ENCODE measurements around the gene VWA5B2.

The VWA5B2 gene

GRCh38 chr3:184242297-184242685 is 12.9 kb downstream of the VWA5B2 start:
- no peak for TF ChIP-seq CTCF (conservative IDR thresholded peaks at IDR 0.05)
- peak overlapping the region; percentile 64 for H3K27ac ChIP-seq

DNA sequence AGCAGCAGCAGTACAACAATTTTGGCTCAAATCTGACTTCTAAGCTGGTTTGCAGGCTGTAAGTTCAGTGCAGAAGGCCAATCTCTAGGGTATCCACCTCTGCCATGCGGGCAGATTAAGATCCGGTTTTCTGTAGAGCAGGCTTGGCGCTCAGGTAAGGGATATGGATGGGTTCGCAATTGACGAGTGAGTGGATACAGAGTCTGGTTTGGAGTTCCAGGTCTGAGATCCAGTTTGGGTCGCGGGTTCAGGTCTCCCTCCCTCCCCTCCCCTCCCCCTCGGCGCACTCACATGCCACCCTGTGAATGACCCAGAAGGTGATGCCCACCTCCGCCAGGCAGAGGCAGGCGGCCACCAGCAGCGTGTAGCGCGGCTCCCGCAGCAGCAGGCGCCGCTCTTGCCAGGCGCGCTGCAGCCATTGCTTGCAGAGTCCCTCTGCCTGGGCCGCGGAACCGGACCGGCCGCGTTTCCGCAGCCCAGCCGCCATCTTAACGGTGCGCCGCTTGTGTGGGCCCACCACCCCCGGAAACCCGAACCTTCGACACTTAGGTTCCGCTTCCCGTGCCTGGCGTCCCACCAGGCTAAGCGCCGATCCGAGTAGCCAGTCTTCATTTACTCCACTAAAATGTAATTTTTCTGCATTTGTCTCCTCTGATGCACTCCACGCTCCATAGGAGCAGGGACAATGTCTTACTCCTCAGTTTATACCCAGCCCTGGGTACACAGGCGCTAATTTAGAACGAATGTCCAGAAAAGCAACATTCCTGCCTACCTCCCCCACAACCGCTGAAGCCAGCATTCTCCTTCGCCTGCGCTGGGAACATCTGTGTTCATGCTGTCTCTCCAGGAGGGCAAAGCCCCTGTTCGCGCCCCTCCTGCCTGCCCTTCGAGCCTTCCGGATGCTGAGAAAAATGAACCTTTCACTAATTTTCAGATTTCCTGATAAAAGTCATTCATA is 19.3 kb downstream of the VWA5B2 start, which contains the start of gene ALG3:
Gene ALG3, minus strand, starts transcription at position 509 of the 958 bp plus-strand sequence. Its CDS starts 22 bp downstream, at position 487.
- TF ChIP-seq CTCF (conservative IDR thresholded peaks at IDR 0.05), result 0 out of 2 replicates have a peak, but pooled peaks have one; percentile 9
- H3K27ac ChIP-seq, result peak within 1 kb of the TSS; percentile 96

- H3K27ac ChIP-seq, result peak within 1 kb of the TSS; percentile 96
- no peak; the same call in 1 of the 2 replicates for TF ChIP-seq CTCF (conservative IDR thresholded peaks at IDR 0.05)
Observed at GRCh38 chr3:184249412-184250166, 20.2 kb downstream of the VWA5B2 start, which contains the start of gene EEF1AKMT4. Gene EEF1AKMT4, plus strand, starts transcription at chr3:184249672. Its CDS starts 23 bp downstream, at chr3:184249695.

GRCh38 chr3:184250167-184250828 is 20.9 kb downstream of the VWA5B2 start:
- H3K27ac ChIP-seq, result peak overlapping the region; percentile 96
- peak; percentile 94 for TF ChIP-seq CTCF (conservative IDR thresholded peaks at IDR 0.05)

DNA sequence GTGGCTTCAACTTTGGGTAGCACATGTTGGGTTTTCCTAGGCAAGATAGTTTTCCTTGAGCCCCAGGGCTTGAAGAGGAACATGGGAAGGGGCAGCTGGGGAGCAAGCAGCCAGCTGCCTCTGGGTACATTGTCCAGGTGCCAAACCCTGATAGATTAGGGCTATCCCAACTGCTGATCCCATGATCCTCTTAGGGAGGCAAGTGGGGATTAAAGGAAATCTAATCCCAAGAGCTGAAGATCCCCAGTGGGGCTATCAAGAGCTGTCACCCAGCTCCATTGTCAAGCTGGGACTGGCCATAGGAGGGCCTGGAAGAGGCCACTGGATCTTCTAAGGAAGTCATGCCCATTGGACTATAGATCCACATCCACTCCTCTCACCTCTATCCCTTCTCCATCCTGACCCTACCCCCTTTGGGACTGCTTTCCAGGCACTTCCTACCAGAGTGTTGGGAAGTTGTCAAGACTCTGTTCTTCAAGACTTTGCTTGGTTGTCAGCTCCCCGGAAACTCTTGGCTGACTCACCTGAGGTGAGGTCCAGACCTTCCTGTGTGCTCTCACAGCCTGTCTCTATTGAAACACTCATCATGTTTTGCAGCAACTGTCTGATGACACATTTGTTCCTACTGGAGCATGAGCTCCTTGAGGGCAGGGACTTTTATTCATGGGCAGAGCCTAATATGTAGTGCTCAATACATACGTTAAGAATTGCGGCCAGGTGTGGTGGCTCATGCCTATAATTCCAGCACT is 26.1 kb downstream of the VWA5B2 start:
- TF ChIP-seq CTCF (conservative IDR thresholded peaks at IDR 0.05), result no peak
- H3K27ac ChIP-seq, result no peak overlapping the region

DNA sequence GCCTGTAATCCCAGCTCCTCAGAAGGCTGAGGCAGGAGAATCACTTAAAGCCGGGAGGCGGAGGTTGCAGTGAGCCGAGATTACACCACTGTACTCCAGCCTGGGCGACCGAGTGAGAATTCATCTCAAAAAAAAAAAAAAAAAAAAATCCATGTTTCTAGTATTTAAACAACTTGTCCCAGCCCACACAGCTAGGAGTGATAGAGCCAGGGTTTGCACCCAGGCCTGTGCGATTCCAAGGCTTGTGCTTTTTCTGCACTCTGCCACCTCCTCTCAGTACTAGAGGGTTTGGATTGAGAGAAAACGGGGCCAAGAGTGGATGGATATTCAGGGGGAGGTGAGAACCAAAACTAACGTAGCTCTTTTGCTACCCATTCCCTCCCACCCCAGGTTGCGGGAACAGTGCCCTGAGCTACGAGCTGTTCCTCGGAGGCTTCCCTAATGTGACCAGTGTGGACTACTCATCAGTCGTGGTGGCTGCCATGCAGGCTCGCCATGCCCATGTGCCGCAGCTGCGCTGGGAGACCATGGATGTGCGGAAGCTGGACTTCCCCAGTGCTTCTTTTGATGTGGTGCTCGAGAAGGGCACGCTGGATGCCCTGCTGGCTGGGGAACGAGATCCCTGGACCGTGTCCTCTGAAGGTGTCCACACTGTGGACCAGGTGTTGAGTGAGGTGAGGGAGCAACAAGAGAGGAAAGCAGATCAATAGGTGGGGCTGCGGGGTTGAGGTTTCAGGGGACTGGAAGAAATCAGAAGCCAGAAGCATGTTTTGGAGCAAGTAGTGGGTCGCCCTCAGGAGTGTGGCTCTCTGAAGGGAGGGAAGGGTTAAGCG is 27.9 kb downstream of the VWA5B2 start:
- H3K27ac ChIP-seq, result no peak overlapping the region
- no peak for TF ChIP-seq CTCF (conservative IDR thresholded peaks at IDR 0.05)

All from VCaP (cell line).